Activated T-helper 1 cell treated with anti-CD3 and anti-CD28 coated beads, Interleukin-12 subunit alpha, Interleukin-12 subunit beta, Interleukin-2, Interleukin-4 antibody, amounts not matched to agents 30 ng/mL and 10 ng/mL and 1 ng/mL, durations not matched to agents 14 hours and 24 hours and 36 hours (primary cell): ENCODE data around the gene SERPINE2. TPM values are rescaled to one million over a fixed set of nuclear protein-coding genes. Genes with fewer than 3 reads are reported as not detected.
"Not testable (repeated sequence)": the region's sequence is repeated elsewhere in the genome, so short reads cannot be mapped to it uniquely, and the experiment has no call there.

Experiments used
- DNase-seq: peaks from one replicate; pipeline ENCODE4 v3.0.0; 2021; ENCODE audit warnings: low spot score
- H3K27ac Mint-ChIP-seq: one replicate; pipeline ENCODE4 v1.8.0; 2021; ENCODE audit warnings: mild to moderate bottlenecking, mixed read lengths
- H3K27me3 Mint-ChIP-seq: one replicate; pipeline ENCODE4 v1.8.0; 2022; ENCODE audit warnings: mild to moderate bottlenecking, moderate library complexity, mixed read lengths; ENCODE audit not compliant: insufficient read depth
- H3K36me3 Mint-ChIP-seq: one replicate; pipeline ENCODE4 v1.8.0; 2021; ENCODE audit warnings: low read depth, mixed read lengths
- H3K4me1 Mint-ChIP-seq: one replicate; pipeline ENCODE4 v1.8.0; 2021; ENCODE audit warnings: low read depth, mixed read lengths
- H3K4me3 Mint-ChIP-seq: one replicate; pipeline ENCODE4 v1.8.0; 2021; ENCODE audit warnings: mild to moderate bottlenecking, moderate library complexity, mixed read lengths
- H3K9me3 Mint-ChIP-seq: one replicate; pipeline ENCODE4 v1.8.0; 2021; ENCODE audit warnings: mixed read lengths
- intact Hi-C: fragments of 100-400 bp; cut with micrococcal nuclease; formaldehyde crosslinking; loops from one replicate; pipeline ENCODE4 v1.15.1; 2024
- total RNA-seq: library from RNA; stranded (reverse); gene quantifications from 2 replicates; pipeline ENCODE4 v1.2.3, GENCODE V29; 2022

Gene SERPINE2
- total RNA-seq, 1 donor from 2014 or later = 28.8 TPM

- H3K4me1 Mint-ChIP-seq = peaks cover 72% of the 10 kb centered on the region
- intact Hi-C loops = loop anchor here (10.0 kb wide), 1 partner anchor 572 kb away; no protein-coding TSS in a partner anchor
- H3K36me3 Mint-ChIP-seq = peaks cover 6% of the 10 kb centered on the region
- H3K9me3 Mint-ChIP-seq = no peaks in the 10 kb centered on the region
- no peak overlapping the region for H3K27ac Mint-ChIP-seq
- H3K4me3 Mint-ChIP-seq = no peak overlapping the region
- no peak for DNase-seq
- no peaks in the 10 kb centered on the region for H3K27me3 Mint-ChIP-seq
Observed at GRCh38 chr2:223952280-223952968, 86.7 kb downstream of the SERPINE2 start.

DNA sequence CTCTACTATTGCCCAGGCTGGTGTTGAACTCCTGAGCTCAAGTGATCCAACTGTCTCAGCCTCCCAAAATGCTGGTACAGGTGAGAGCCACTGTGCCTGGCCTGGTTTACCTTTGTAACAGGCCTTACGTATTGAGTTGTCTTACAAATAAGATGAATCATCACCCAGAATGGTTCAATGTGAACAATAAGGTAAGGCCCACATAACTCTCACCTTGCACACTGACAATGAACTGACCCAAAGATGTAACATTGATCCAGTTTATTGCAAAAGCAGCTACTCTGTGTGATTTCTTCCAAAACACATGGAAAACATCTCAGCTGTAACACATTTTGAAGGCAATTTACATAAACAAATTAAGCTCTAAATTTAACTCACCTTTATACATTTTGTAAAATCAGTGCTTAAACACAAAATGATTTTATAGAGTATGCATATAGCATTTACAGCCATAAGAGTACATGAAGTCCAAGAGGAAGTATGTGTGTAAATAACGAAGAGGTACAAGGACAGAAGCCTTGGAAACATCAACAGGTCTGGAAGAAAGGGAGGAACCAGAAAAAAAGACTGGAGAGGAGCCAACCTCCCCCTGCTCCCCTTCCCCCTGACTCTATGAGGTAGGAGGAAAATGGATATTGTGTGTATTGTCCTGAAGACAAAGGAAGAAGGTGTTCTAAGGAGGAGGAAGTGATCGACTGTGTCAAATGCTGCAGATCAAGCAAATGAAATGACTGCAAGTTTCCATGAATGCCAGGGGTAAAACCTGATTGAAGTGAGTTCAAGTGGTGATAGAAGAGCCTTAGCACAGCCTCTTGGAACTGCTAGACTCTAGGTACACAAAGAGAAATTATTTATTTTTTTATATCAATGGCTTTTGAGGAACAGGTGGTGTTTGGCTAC lies 88.4 kb downstream of the SERPINE2 start:
- no peak for DNase-seq
- intact Hi-C loops = loop anchor here (10.0 kb wide), 1 partner anchor 574 kb away; no protein-coding TSS in a partner anchor
- H3K4me1 Mint-ChIP-seq = peaks cover 71% of the 10 kb centered on the region
- H3K9me3 Mint-ChIP-seq = no peaks in the 10 kb centered on the region
- H3K4me3 Mint-ChIP-seq = peak overlapping the region; percentile 19
- peak overlapping the region; percentile 74 for H3K27ac Mint-ChIP-seq
- no peaks in the 10 kb centered on the region for H3K27me3 Mint-ChIP-seq
- peaks cover 6% of the 10 kb centered on the region for H3K36me3 Mint-ChIP-seq

DNA sequence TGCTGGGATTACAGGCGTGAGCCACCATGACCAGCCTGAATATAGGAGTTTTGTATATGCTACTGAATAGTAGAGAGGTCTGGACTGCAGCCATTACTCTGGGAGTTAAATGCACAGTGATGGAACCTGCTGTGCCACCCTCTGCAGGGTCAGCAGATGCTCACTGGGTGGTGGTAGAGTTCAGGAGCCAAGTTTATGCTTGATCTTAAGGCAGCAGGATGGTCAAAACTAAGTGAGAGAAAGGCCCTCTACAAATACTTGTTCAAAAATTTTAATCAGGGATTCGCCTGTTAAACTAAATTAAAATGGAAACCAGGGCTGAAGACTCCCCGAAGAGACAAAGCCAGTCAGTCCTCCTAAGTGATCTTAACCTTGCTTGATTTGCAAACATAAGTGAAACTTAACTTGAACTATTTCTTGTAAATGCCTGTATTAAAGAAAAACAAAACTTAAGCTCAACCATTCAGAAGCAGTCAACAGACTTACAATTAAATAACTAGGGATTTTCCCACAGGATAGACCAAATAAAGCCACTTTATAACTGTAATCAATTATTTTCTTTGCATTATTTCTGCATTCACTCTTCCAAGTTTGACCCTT lies 89.7 kb downstream of the SERPINE2 start:
- peaks cover 65% of the 10 kb centered on the region for H3K4me1 Mint-ChIP-seq
- DNase-seq = no peak
- H3K36me3 Mint-ChIP-seq = peaks cover 6% of the 10 kb centered on the region
- intact Hi-C loops = loop anchor here (10.0 kb wide), 1 partner anchor 255 kb away; no protein-coding TSS in a partner anchor
- H3K4me3 Mint-ChIP-seq = no peak overlapping the region
- no peaks in the 10 kb centered on the region for H3K9me3 Mint-ChIP-seq
- H3K27me3 Mint-ChIP-seq = no peaks in the 10 kb centered on the region
- peak overlapping the region; percentile 49 for H3K27ac Mint-ChIP-seq

- DNase-seq = no peak
- H3K4me1 Mint-ChIP-seq = peaks cover 72% of the 10 kb centered on the region
- peak overlapping the region; percentile 14 for H3K27ac Mint-ChIP-seq
- H3K9me3 Mint-ChIP-seq = no peaks in the 10 kb centered on the region
- H3K27me3 Mint-ChIP-seq = no peaks in the 10 kb centered on the region
- H3K4me3 Mint-ChIP-seq = no peak overlapping the region
- intact Hi-C loops = loop anchor here (10.0 kb wide), 1 partner anchor 253 kb away; no protein-coding TSS in a partner anchor
- H3K36me3 Mint-ChIP-seq = peaks cover 10% of the 10 kb centered on the region
Observed at GRCh38 chr2:223947711-223948205, 91.3 kb downstream of the SERPINE2 start.

- peak overlapping the region; percentile 86 for H3K27ac Mint-ChIP-seq
- peaks cover 12% of the 10 kb centered on the region for H3K36me3 Mint-ChIP-seq
- no peaks in the 10 kb centered on the region for H3K27me3 Mint-ChIP-seq
- intact Hi-C loops = loop anchor here (1.0 to 10.0 kb wide), 4 partner anchors 12 to 251 kb away; partner anchors contain the start of genes AP1S3 and MRPL44
- H3K9me3 Mint-ChIP-seq = peaks cover 4% of the 10 kb centered on the region
- peaks cover 69% of the 10 kb centered on the region for H3K4me1 Mint-ChIP-seq
- no peak for DNase-seq
- H3K4me3 Mint-ChIP-seq = peak overlapping the region; percentile 86
Observed at GRCh38 chr2:223945755-223946154, 93.3 kb downstream of the SERPINE2 start.

- H3K4me1 Mint-ChIP-seq = peaks cover 60% of the 10 kb centered on the region
- H3K9me3 Mint-ChIP-seq = peaks cover 5% of the 10 kb centered on the region
- H3K4me3 Mint-ChIP-seq = peak within 1 kb of the TSS; percentile 87
- intact Hi-C loops = loop anchor here (1.0 to 10.0 kb wide), 7 partner anchors 12 to 1288 kb away; partner anchors contain the start of genes AP1S3, FARSB and MRPL44
- H3K27me3 Mint-ChIP-seq = no peaks in the 10 kb centered on the region
- peak; percentile 74 for DNase-seq
- H3K27ac Mint-ChIP-seq = peak within 1 kb of the TSS; percentile 86
- peaks cover 11% of the 10 kb centered on the region for H3K36me3 Mint-ChIP-seq
Observed at GRCh38 chr2:223944703-223945531, 94.2 kb downstream of the SERPINE2 start, which contains the start of gene WDFY1. Gene WDFY1, minus strand, starts transcription at chr2:223945335. Its CDS starts 51 bp downstream, at chr2:223945284.

DNA sequence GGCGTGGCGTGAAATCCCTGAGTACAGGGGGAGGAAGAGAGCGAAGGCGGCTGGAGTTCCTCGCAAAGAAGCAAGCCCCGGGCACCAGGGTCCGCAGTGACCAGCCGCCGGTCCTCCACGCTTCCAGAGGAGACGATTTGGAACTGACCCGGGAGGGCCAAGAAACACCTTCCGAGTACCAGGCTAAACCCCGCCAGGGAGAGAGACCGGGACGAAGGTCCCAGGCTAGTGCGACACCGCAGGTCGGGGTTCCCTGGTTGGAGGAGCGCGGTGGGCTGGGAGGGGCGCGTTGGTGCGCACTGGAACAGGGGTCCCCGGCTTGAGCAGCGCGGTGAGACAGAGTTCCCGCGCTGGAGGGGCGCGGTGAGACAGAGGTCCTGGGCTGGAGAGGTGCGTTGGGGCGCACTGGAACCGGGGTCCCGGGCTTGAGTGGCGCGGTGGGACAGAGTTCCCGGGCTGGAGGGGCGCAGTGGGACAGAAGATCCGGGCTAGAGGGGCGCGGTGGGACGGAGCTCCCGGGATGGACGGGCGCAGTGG lies 94.9 kb downstream of the SERPINE2 start:
- H3K27me3 Mint-ChIP-seq = no peaks in the 10 kb centered on the region
- intact Hi-C loops = loop anchor here (2.0 to 10.0 kb wide), 5 partner anchors 107 to 1287 kb away; partner anchors contain the start of genes AP1S3 and FARSB
- peaks cover 17% of the 10 kb centered on the region for H3K36me3 Mint-ChIP-seq
- peak overlapping the region; percentile 87 for H3K4me3 Mint-ChIP-seq
- no peak for DNase-seq
- H3K4me1 Mint-ChIP-seq = peaks cover 60% of the 10 kb centered on the region
- H3K27ac Mint-ChIP-seq = peak overlapping the region; percentile 77
- peaks cover 11% of the 10 kb centered on the region for H3K9me3 Mint-ChIP-seq

DNA sequence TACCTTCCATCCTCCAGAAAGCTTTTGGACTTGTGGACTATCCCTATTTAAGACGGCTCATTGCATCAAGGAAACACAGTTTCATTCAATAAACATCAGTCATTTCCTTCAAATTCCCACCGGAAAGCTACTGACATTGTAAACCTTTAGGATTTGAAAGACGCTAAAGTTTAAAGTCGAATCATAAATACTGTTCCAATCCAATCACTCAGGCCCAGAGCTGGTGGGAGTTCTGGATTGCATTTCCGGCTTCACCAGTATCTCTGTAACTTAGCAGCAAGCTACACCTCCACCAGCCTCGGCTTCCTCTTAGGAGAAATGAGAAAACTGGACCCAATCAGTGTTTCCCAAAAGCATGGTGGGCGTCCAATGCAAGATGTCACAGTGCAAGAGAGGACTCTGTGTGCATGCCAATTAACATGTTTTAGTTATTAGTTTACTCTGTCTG lies 95.5 kb downstream of the SERPINE2 start:
- no peaks in the 10 kb centered on the region for H3K27me3 Mint-ChIP-seq
- intact Hi-C loops = loop anchor here (2.0 to 10.0 kb wide), 6 partner anchors 15 to 1286 kb away; partner anchors contain the start of genes AP1S3 and FARSB
- peaks cover 20% of the 10 kb centered on the region for H3K36me3 Mint-ChIP-seq
- peaks cover 16% of the 10 kb centered on the region for H3K9me3 Mint-ChIP-seq
- H3K4me3 Mint-ChIP-seq = peak overlapping the region; percentile 87
- DNase-seq = no peak
- peak overlapping the region; percentile 77 for H3K27ac Mint-ChIP-seq
- H3K4me1 Mint-ChIP-seq = peaks cover 60% of the 10 kb centered on the region

- H3K4me1 Mint-ChIP-seq = peaks cover 62% of the 10 kb centered on the region
- intact Hi-C loops = loop anchor here (2.0 to 10.0 kb wide), 5 partner anchors 14 to 1286 kb away; partner anchors contain the start of gene FARSB
- H3K4me3 Mint-ChIP-seq = peak overlapping the region; percentile 87
- peaks cover 16% of the 10 kb centered on the region for H3K9me3 Mint-ChIP-seq
- peaks cover 19% of the 10 kb centered on the region for H3K36me3 Mint-ChIP-seq
- peak overlapping the region; percentile 64 for H3K27ac Mint-ChIP-seq
- H3K27me3 Mint-ChIP-seq = no peaks in the 10 kb centered on the region
- DNase-seq = no peak
Observed at GRCh38 chr2:223943135-223943534, 96.0 kb downstream of the SERPINE2 start.

- Mint-ChIP-seq H3K9me3 (peaks cover 16% of the 10 kb centered on the region), H3K27ac (peak overlapping the region; percentile 84), H3K27me3 (no peaks in the 10 kb centered on the region), H3K36me3 (peaks cover 19% of the 10 kb centered on the region), H3K4me1 (peaks cover 69% of the 10 kb centered on the region), H3K4me3 (peak overlapping the region; percentile 54)
- DNase-seq = peak; percentile 68
- intact Hi-C loops = loop anchor here (1.0 to 10.0 kb wide), 10 partner anchors 13 to 1284 kb away; partner anchors contain the start of genes FARSB and MRPL44
Observed at GRCh38 chr2:223941579-223942277, 97.4 kb downstream of the SERPINE2 start.

DNA sequence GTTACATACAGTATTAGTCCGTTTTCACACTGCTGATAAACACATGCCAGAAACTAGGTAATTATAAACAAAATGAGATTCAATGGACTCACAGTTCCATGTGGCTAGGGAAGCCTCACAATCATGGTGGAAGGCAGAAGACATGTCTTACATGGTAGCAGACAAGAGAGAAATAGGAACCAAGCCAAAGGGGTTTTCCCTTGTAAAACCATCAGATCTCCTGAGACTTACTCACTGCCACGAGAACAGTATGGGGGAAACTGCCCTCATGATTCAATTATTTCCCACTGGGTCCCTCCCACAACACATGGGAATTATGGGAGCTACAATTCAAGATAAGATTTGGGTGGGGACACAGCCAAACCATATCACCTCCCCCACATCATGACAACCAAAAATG lies 99.6 kb downstream of the SERPINE2 start:
- Mint-ChIP-seq H3K36me3 (peaks cover 22% of the 10 kb centered on the region), H3K9me3 (peaks cover 16% of the 10 kb centered on the region), H3K27ac (peak overlapping the region; percentile 35), H3K4me1 (peaks cover 76% of the 10 kb centered on the region)
- DNase-seq, intact Hi-C loops, H3K27me3 Mint-ChIP-seq, H3K4me3 Mint-ChIP-seq: not testable (repeated sequence)
